ENCODE measurements around the gene RAPGEF5. TPM values are rescaled to one million over a fixed set of nuclear protein-coding genes. Genes with fewer than 3 reads are reported as not detected.
A peak's percentile ranks its signal among the peaks of the same experiment; 100 is the strongest.

RAPGEF5 gene
- total RNA-seq, 1 experiment from 2014 or later = 16.4 TPM

DNA sequence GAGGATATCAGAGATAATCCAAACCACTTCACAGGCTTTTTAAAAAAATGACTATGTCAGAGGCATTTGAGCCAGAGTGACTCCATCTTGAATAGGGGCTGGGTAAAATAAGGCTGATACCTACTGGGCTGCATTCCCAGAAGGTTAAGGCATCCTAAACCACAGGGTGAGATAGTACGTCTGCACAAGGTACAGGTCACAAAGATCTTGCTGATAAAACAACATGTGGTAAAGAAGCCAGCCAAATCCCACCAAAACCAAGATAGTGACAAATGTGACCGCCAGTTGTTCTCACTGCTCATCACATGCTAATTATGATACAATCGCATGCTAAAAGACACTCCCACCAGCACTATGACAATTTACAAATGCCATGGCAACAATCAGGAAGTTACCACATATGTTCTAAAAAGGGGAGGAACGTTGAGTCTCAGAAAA lies 177.5 kb downstream of the RAPGEF5 start:
- Histone ChIP-seq H3K9me2 (ENCODE audit: insufficient read depth) (no peaks in the 10 kb centered on the region), H2AFZ (no peak overlapping the region), H3K27ac (no peak overlapping the region), H3K79me2 (ENCODE audit: low read depth) (no peaks in the 10 kb centered on the region), H3F3A (ENCODE audit: insufficient read depth, low read depth) (no peaks in the 10 kb centered on the region), H3K9me3 (ENCODE audit: insufficient read depth, low read depth) (no peaks in the 10 kb centered on the region), H3K36me3 (ENCODE audit: low read depth) (no peaks in the 10 kb centered on the region), H3K4me1 (replicated peaks; ENCODE audit: insufficient read depth) (0 out of 2 replicates have a peak, but pooled peaks cover 1% of the 10 kb centered on the region), H3K4me3 (no peak overlapping the region), H3K4me2 (no peak overlapping the region), H4K20me1 (ENCODE audit: insufficient read depth) (no peaks in the 10 kb centered on the region), H3K27me3 (ENCODE audit: insufficient read depth, low read depth) (no peaks in the 10 kb centered on the region)
- ChIA-PET CTCF (no interaction called here), POLR2A (ENCODE audit: unreplicated experiment) (no interaction called here)
- intact Hi-C loops (cut with micrococcal nuclease; ENCODE audit: unreplicated experiment) = no loop called here
- TF ChIP-seq, protein P1, sequence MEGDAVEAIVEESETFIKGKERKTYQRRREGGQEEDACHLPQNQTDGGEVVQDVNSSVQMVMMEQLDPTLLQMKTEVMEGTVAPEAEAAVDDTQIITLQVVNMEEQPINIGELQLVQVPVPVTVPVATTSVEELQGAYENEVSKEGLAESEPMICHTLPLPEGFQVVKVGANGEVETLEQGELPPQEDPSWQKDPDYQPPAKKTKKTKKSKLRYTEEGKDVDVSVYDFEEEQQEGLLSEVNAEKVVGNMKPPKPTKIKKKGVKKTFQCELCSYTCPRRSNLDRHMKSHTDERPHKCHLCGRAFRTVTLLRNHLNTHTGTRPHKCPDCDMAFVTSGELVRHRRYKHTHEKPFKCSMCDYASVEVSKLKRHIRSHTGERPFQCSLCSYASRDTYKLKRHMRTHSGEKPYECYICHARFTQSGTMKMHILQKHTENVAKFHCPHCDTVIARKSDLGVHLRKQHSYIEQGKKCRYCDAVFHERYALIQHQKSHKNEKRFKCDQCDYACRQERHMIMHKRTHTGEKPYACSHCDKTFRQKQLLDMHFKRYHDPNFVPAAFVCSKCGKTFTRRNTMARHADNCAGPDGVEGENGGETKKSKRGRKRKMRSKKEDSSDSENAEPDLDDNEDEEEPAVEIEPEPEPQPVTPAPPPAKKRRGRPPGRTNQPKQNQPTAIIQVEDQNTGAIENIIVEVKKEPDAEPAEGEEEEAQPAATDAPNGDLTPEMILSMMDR (conservative IDR thresholded peaks at IDR 0.05) = no peak
- no peak for TF ChIP-seq EZH2 (IDR thresholded peaks at IDR 0.05; ENCODE audit: low read depth)
- DNase-seq = no peak
- no TSS peak for BruUV-seq (replicated peaks)

DNA sequence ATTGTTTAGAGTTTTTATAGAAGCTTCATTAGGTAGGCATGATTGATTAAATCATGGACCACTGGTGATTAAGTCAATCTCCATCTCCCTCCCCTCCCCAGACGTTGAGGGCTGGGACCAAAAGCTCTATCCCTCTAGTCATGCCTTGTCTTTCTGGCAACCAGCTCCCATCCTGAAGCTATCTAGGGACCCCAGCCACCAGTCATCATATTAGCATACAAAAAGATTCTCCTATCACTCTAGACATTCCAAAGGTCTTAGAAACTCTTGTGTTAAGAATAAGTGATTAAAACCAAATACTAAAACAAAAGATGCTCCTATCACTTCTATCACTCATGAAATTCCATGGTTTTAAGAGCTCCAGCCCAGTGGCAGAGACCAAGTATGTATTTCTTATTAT lies 178.2 kb downstream of the RAPGEF5 start:
- Histone ChIP-seq H4K20me1 (ENCODE audit: insufficient read depth) (no peaks in the 10 kb centered on the region), H3K4me2 (no peak overlapping the region), H3K9me2 (ENCODE audit: insufficient read depth) (no peaks in the 10 kb centered on the region), H3K4me1 (replicated peaks; ENCODE audit: insufficient read depth) (0 out of 2 replicates have a peak, but pooled peaks cover 8% of the 10 kb centered on the region), H3K9me3 (ENCODE audit: insufficient read depth, low read depth) (no peaks in the 10 kb centered on the region), H3K27ac (no peak overlapping the region), H3K36me3 (ENCODE audit: low read depth) (no peaks in the 10 kb centered on the region), H3K4me3 (no peak overlapping the region), H3K79me2 (ENCODE audit: low read depth) (no peaks in the 10 kb centered on the region), H3F3A (ENCODE audit: insufficient read depth, low read depth) (no peaks in the 10 kb centered on the region), H3K27me3 (ENCODE audit: insufficient read depth, low read depth) (no peaks in the 10 kb centered on the region), H2AFZ (no peak overlapping the region)
- no peak for DNase-seq
- ChIA-PET CTCF (no interaction called here), POLR2A (ENCODE audit: unreplicated experiment) (interaction anchor here (0.6 kb wide), 1 partner anchor 254 kb away, joined by 5 read pairs; no protein-coding TSS in a partner anchor)
- no TSS peak for BruUV-seq (replicated peaks)
- intact Hi-C loops (cut with micrococcal nuclease; ENCODE audit: unreplicated experiment) = no loop called here
- TF ChIP-seq, protein P1 (conservative IDR thresholded peaks at IDR 0.05) = no peak
- no peak for TF ChIP-seq EZH2 (IDR thresholded peaks at IDR 0.05; ENCODE audit: low read depth)

DNA sequence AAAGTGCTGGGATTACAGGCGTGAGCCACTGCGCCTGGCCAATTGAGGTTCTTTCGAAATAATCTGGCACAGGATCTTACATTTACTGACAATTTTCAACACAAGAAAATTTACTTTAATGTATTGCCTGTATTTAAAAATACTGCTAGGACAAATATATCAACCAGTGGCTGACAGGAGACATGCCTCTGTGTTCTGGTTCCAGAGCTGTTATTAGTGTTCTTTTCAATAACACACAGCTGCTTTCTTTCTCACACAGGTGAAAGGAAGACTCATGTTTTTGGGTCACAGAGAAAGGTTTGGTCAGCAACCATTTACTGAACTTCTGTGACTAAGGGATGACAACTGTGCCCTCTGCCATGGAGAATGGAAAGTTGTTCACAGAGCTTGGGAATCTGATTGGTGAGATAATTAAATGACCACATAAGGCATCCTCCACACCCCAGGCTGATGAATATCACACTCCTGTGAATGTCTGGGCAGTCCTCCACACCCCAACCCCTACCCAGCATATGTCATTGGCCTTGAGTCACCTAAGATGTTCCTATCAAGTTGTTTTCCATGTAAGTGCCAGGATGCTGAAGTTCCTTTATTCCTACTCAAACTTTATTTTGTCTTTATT lies 180.1 kb downstream of the RAPGEF5 start:
- POLR2A ChIA-PET (ENCODE audit: unreplicated experiment) = no interaction called here
- H3K4me3 ChIP-seq = no peak overlapping the region

More for the DNA sequence above, 180.1 kb downstream of the RAPGEF5 start:
- no peak for TF ChIP-seq EZH2 (IDR thresholded peaks at IDR 0.05; ENCODE audit: low read depth)
- TF ChIP-seq, protein P1 (conservative IDR thresholded peaks at IDR 0.05) = no peak
- Histone ChIP-seq H3K27ac (no peak overlapping the region), H3K9me2 (ENCODE audit: insufficient read depth) (no peaks in the 10 kb centered on the region), H2AFZ (no peak overlapping the region), H3K27me3 (ENCODE audit: insufficient read depth, low read depth) (no peaks in the 10 kb centered on the region), H3K4me1 (replicated peaks; ENCODE audit: insufficient read depth) (0 out of 2 replicates have a peak, but pooled peaks cover 8% of the 10 kb centered on the region), H3K9me3 (ENCODE audit: insufficient read depth, low read depth) (no peaks in the 10 kb centered on the region), H4K20me1 (ENCODE audit: insufficient read depth) (no peaks in the 10 kb centered on the region), H3F3A (ENCODE audit: insufficient read depth, low read depth) (no peaks in the 10 kb centered on the region), H3K4me2 (no peak overlapping the region), H3K36me3 (ENCODE audit: low read depth) (no peaks in the 10 kb centered on the region), H3K79me2 (ENCODE audit: low read depth) (no peaks in the 10 kb centered on the region)
- CTCF ChIA-PET = no interaction called here
- peak in 1 of 2 experiments; percentile 33 for DNase-seq
- intact Hi-C loops (cut with micrococcal nuclease; ENCODE audit: unreplicated experiment) = no loop called here
- no TSS peak for BruUV-seq (replicated peaks)
